GM12891 (cell line): ENCODE results near the gene GPC6.

Experiments
- PAX5 ChIP-seq: IDR thresholded peaks from 2 replicates; pipeline ENCODE4 v1.6.1; 2011; ENCODE audit warnings: low read length, moderate library complexity, mild to moderate bottlenecking; ENCODE audit not compliant: insufficient read depth, severe bottlenecking
- POLR2A ChIP-seq: IDR thresholded peaks from 2 replicates; pipeline ENCODE4 v1.6.1; 2011; ENCODE audit warnings: low read depth, low read length, control low read depth
- POLR2AphosphoS5 ChIP-seq: IDR thresholded peaks from 2 replicates; pipeline ENCODE4 v1.6.1; 2011; ENCODE audit warnings: low read depth, low read length, control low read depth

DNA sequence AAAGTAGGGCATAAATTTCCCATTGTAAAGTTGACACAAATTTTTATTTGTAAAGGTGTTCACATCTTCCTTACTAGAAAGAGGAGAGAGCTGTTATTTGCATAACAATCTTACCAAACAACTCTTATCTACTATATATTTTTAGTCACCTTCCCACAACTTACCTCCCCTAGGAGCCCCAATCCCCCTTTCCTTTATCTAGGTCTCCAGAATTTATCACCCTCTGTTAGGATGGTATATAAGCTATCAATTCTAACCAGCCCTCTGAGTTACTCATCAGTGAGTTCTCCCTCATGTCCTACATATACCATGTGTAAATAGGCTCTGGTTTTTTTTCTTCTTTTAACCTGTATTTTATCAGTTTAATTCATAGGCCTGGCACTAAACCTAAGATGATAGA lies 1190.7 kb downstream of the GPC6 start:
- TF ChIP-seq POLR2A (no peak), POLR2AphosphoS5 (no peak), PAX5 (no peak)
